Keratinocyte (primary cell): ENCODE results near the gene NUAK1. TPM values are rescaled to one million over a fixed set of nuclear protein-coding genes. Genes with fewer than 3 reads are reported as not detected.

Experiments used
- DNase-seq: peaks from one replicate; pipeline ENCODE4 v3.0.0-alpha.2; 2011; ENCODE audit warnings: low read depth, missing footprints, low spot score
- FAIRE-seq: peaks from 2 replicates; lab custom pipeline; 2011; peaks lifted over from hg19 to GRCh38; lab: Jason Lieb, UNC
- H2AFZ ChIP-seq: 2 replicates; pipeline ENCODE4 v1.6.0; 2012; ENCODE audit warnings: low read length, control low read depth, inconsistent platforms; ENCODE audit not compliant: control insufficient read depth
- H3K27ac ChIP-seq: 2 replicates; pipeline ENCODE4 v1.5.1; 2011; ENCODE audit warnings: low read length; ENCODE audit not compliant: control insufficient read depth, insufficient read depth
- H3K27me3 ChIP-seq: 3 replicates; pipeline ENCODE4 v1.6.0; 2011; ENCODE audit warnings: low read length; ENCODE audit not compliant: control insufficient read depth, insufficient read depth; ENCODE audit errors: extremely low read depth
- H3K36me3 ChIP-seq, 2 experiments: 2 replicates in 1 of 2; 3 replicates in 1 of 2; pipeline ENCODE4 v1.5.1; 2011; ENCODE audit warnings: low read length in 2 of 2, mild to moderate bottlenecking in 1 of 2; ENCODE audit not compliant: control insufficient read depth in 2 of 2, insufficient read depth in 2 of 2; ENCODE audit errors: extremely low read depth in 1 of 2
- H3K4me1 ChIP-seq: 3 replicates; pipeline ENCODE4 v1.5.1; 2011; ENCODE audit warnings: low read length; ENCODE audit not compliant: control insufficient read depth, insufficient read depth; ENCODE audit errors: extremely low read depth
- H3K4me2 ChIP-seq: 3 replicates; pipeline ENCODE4 v1.6.0; 2011; ENCODE audit warnings: low read depth, low read length; ENCODE audit not compliant: control insufficient read depth, insufficient read depth; ENCODE audit errors: extremely low read depth
- H3K4me3 ChIP-seq, 3 experiments: fragments of 200-600 bp in 1 of 3; sonication (generic) in 1 of 3; 2 replicates in 2 of 3; 3 replicates in 1 of 3; pipeline ENCODE4 v1.5.1; 2011 to 2016; ENCODE audit warnings: low read length in 3 of 3, mild to moderate bottlenecking in 3 of 3, control low read depth in 2 of 3, inconsistent platforms in 1 of 3, low read depth in 1 of 3, mixed read lengths in 1 of 3, mixed run types in 1 of 3, moderate library complexity in 1 of 3; ENCODE audit not compliant: control insufficient read depth in 2 of 3, insufficient read depth in 2 of 3; ENCODE audit errors: extremely low read depth in 1 of 3
- H3K79me2 ChIP-seq: 2 replicates; pipeline ENCODE4 v1.6.0; 2012; ENCODE audit warnings: low read length; ENCODE audit not compliant: control insufficient read depth, insufficient read depth
- H3K9ac ChIP-seq: 3 replicates; pipeline ENCODE4 v1.6.0; 2011; ENCODE audit warnings: low read length; ENCODE audit not compliant: control insufficient read depth, insufficient read depth; ENCODE audit errors: extremely low read depth
- H3K9me1 ChIP-seq: 3 replicates; pipeline ENCODE4 v1.6.0; 2011; ENCODE audit warnings: low read length; ENCODE audit not compliant: control insufficient read depth, insufficient read depth; ENCODE audit errors: extremely low read depth
- H3K9me3 ChIP-seq: 2 replicates; pipeline ENCODE4 v1.5.1; 2012; ENCODE audit warnings: low read depth, low read length; ENCODE audit not compliant: control insufficient read depth
- H4K20me1 ChIP-seq: 3 replicates; pipeline ENCODE4 v1.6.0; 2011; ENCODE audit warnings: low read length; ENCODE audit not compliant: control insufficient read depth, insufficient read depth; ENCODE audit errors: extremely low read depth
- EZH2 ChIP-seq: IDR thresholded peaks from one replicate; pipeline ENCODE4 v1.6.1; 2012; ENCODE audit warnings: inconsistent platforms, mild to moderate bottlenecking, low read length, moderate library complexity
- dilution Hi-C: fragments of 300-500 bp; cut with MboI; formaldehyde crosslinking; loops from one replicate; pipeline ENCODE4 v1.7.0; 2020; ENCODE audit warnings: low sequenced_read_pairs; ENCODE audit not compliant: extremely low pct_ligation_motif_present
- polyA plus RNA-seq, 5 experiments: library from polyadenylated mRNA; depleted of rRNA in 3 of 5; stranded (reverse) in 3 of 5; stranded (forward) in 1 of 5; unstranded in 1 of 5; fragments of >200 nt; gene quantifications; 1 replicate in 1 of 5; 2 replicates in 3 of 5; 3 replicates in 1 of 5; pipeline versions ENCODE4 v1.2.1 to v1.2.3, GENCODE V29; 2011 to 2012; ENCODE audit warnings: missing spikeins in 2 of 5, low read depth in 1 of 5, low replicate concordance in 1 of 5
- TF ChIP-seq, protein P1 (sequence below), 3 experiments: IDR thresholded peaks in 1 of 3; conservative IDR thresholded peaks in 1 of 3; optimal IDR thresholded peaks in 1 of 3; 2 replicates in 2 of 3; 3 replicates in 1 of 3; pipeline versions ENCODE3 to v1.5.1; 2011; ENCODE audit warnings: low read length in 3 of 3, mild to moderate bottlenecking in 3 of 3, moderate library complexity in 2 of 3, control low read depth in 1 of 3, inconsistent platforms in 1 of 3; ENCODE audit not compliant: insufficient read depth in 2 of 3; ENCODE audit errors: extremely low read depth in 1 of 3

Gene NUAK1
- polyA plus RNA-seq, 1 donor (not counting 4 experiments of a cell fraction or from before 2014, with no cell fraction given), result 12.3 TPM

DNA sequence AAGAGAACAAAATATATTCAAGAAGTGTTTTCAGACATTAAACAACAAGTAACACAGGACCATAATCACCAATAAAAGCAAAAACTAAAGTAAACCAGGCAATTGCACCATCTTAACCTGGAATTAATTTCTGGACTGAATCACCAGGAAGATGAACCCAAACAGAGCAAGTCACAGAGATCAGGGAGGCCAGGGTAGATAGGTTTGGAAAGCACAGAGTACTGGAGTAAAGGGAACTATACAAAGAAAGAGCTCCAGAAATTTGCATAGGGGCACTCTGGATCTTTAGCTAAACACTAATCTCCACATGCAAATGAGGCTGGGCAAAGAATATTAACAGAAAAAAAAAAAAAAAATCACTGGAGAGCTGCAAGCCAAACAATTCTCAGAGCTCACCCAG, 84.7 kb downstream of the NUAK1 start:
- no peaks in the 10 kb centered on the region for H3K79me2 ChIP-seq
- H3K27ac ChIP-seq, result no peak overlapping the region
- H4K20me1 ChIP-seq, result no peaks in the 10 kb centered on the region
- no peak overlapping the region for H3K4me3 ChIP-seq
- no peak overlapping the region for H3K9ac ChIP-seq
- TF ChIP-seq, protein P1, sequence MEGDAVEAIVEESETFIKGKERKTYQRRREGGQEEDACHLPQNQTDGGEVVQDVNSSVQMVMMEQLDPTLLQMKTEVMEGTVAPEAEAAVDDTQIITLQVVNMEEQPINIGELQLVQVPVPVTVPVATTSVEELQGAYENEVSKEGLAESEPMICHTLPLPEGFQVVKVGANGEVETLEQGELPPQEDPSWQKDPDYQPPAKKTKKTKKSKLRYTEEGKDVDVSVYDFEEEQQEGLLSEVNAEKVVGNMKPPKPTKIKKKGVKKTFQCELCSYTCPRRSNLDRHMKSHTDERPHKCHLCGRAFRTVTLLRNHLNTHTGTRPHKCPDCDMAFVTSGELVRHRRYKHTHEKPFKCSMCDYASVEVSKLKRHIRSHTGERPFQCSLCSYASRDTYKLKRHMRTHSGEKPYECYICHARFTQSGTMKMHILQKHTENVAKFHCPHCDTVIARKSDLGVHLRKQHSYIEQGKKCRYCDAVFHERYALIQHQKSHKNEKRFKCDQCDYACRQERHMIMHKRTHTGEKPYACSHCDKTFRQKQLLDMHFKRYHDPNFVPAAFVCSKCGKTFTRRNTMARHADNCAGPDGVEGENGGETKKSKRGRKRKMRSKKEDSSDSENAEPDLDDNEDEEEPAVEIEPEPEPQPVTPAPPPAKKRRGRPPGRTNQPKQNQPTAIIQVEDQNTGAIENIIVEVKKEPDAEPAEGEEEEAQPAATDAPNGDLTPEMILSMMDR (optimal IDR thresholded peaks at IDR 0.05 in 1 of 3, IDR thresholded peaks at IDR 0.05 in 1 of 3, conservative IDR thresholded peaks at IDR 0.05 in 1 of 3; ENCODE audit: extremely low read depth in 1 of 3, insufficient read depth in 2 of 3, low read length in 3 of 3), result no peak
- no peak for TF ChIP-seq EZH2
- no peaks in the 10 kb centered on the region for H3K36me3 ChIP-seq
- DNase-seq (no peak), FAIRE-seq (no peak)
- no peak overlapping the region for H3K4me2 ChIP-seq
- no peak overlapping the region for H2AFZ ChIP-seq
- H3K9me1 ChIP-seq, result no peaks in the 10 kb centered on the region
- no peaks in the 10 kb centered on the region for H3K27me3 ChIP-seq
- H3K9me3 ChIP-seq, result no peaks in the 10 kb centered on the region
- dilution Hi-C loops, result no loop called here
- peaks cover 12% of the 10 kb centered on the region for H3K4me1 ChIP-seq

DNA sequence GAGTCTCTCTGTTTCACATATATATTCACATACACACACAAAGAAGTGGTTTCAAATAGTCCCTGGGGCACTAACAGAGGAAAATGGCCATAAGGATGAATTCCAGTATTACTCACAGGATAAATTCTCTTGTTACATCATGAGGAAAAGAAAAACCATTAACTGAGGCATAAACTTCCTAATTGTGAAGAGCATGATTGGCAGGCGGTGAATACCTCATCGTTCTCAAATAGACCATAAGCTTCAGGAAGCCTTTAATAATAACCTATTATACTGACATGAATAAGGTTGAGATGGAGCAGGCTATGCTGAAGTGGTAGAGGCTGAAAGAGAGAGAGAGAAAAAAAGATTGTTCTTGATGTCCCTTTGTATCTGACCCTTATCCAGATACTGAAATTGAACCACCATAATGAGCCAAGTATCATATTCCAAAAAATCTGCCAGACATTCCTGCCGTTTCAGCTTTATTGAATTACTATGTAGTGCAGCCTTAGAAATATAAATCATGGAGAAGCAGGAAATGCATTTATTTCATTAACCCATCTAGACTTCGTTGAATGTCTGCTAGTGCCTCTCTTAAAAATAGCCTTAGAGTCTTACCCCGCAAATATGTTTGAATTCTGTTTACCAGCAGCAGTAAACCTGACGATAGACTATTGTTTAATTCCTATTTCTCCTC, 86.8 kb downstream of the NUAK1 start:
- H3K4me2 ChIP-seq, result no peak overlapping the region
- dilution Hi-C loops, result no loop called here

More for the DNA sequence above, 86.8 kb downstream of the NUAK1 start:
- FAIRE-seq (no peak), DNase-seq (no peak)
- TF ChIP-seq, protein P1 (optimal IDR thresholded peaks at IDR 0.05 in 1 of 3, IDR thresholded peaks at IDR 0.05 in 1 of 3, conservative IDR thresholded peaks at IDR 0.05 in 1 of 3; ENCODE audit: extremely low read depth in 1 of 3, insufficient read depth in 2 of 3, low read length in 3 of 3), result no peak
- TF ChIP-seq EZH2, result no peak
- Histone ChIP-seq H3K9me3 (no peaks in the 10 kb centered on the region), H3K27ac (no peak overlapping the region), H2AFZ (no peak overlapping the region), H3K79me2 (no peaks in the 10 kb centered on the region), H3K27me3 (no peaks in the 10 kb centered on the region), H4K20me1 (no peaks in the 10 kb centered on the region), H3K36me3 (no peaks in the 10 kb centered on the region), H3K4me3 (no peak overlapping the region), H3K9ac (no peak overlapping the region), H3K9me1 (no peaks in the 10 kb centered on the region), H3K4me1 (peaks cover 3% of the 10 kb centered on the region)
